AG10803 (cell line): ENCODE results near the gene C2CD3.
"Not testable (repeated sequence)": the region's sequence is repeated elsewhere in the genome, so short reads cannot be mapped to it uniquely, and the experiment has no call there.

ENCODE experiments used
- DNase-seq: peaks from one replicate; pipeline ENCODE4 v3.0.0; 2010; ENCODE audit warnings: low read depth
- H3K4me3 ChIP-seq: 2 replicates; pipeline ENCODE4 v1.5.1; 2011; ENCODE audit warnings: mild to moderate bottlenecking, low read length, control low read depth
- TF ChIP-seq, protein P1 (sequence below): conservative IDR thresholded peaks from 2 replicates; pipeline ENCODE4 v1.5.1; 2011; ENCODE audit warnings: mild to moderate bottlenecking, low read length, control low read depth, inconsistent platforms

Gene C2CD3

DNA sequence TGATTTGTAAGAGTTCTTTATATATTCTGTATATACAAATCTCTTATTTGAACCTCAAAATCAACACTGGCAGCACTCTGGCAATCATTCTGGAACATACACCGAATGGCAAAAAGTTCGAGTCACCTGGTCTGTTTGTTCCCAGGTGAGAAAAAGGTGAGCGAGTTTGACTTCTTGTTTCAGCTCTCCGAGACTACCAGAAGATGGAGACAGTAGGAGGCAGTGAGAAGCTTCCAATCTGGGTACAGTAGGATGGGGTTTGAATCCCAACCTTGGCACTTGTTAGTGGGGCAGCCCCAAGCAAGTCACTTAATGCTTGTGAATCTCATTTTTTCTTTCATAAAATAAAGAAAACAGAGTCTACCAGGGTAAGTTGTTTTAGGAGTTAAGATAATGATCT, 76.4 kb downstream of the C2CD3 start:
- no peak for DNase-seq
- TF ChIP-seq, protein P1, sequence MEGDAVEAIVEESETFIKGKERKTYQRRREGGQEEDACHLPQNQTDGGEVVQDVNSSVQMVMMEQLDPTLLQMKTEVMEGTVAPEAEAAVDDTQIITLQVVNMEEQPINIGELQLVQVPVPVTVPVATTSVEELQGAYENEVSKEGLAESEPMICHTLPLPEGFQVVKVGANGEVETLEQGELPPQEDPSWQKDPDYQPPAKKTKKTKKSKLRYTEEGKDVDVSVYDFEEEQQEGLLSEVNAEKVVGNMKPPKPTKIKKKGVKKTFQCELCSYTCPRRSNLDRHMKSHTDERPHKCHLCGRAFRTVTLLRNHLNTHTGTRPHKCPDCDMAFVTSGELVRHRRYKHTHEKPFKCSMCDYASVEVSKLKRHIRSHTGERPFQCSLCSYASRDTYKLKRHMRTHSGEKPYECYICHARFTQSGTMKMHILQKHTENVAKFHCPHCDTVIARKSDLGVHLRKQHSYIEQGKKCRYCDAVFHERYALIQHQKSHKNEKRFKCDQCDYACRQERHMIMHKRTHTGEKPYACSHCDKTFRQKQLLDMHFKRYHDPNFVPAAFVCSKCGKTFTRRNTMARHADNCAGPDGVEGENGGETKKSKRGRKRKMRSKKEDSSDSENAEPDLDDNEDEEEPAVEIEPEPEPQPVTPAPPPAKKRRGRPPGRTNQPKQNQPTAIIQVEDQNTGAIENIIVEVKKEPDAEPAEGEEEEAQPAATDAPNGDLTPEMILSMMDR = no peak
- no peak overlapping the region for H3K4me3 ChIP-seq

GRCh38 chr11:74092425-74092824, 78.4 kb downstream of the C2CD3 start:
- DNase-seq = no peak
- TF ChIP-seq, protein P1 = no peak
- no peak overlapping the region for H3K4me3 ChIP-seq

- TF ChIP-seq, protein P1 = no peak
- DNase-seq = no peak
- no peak overlapping the region for H3K4me3 ChIP-seq
Measured at GRCh38 chr11:74091549-74091948, 79.3 kb downstream of the C2CD3 start.

DNA sequence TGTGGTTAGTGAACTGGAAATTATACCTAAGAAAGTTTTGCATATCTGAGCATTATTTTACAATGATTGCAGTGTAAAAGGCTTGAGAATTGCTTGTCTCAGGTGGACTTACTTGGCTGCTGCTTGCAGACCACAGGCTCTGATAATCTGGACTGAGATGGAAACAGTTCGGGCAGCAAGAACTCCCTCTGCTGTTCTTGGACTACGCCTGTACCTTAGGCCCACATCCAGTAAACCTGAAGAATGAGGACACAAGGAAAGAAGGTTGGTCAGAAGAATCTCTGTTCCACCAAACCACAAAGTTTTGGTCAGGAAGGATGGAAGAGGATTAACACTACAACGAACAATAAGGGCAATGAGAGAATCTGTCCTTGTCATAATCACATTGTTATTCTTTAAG, 80.1 kb downstream of the C2CD3 start:
- TF ChIP-seq, protein P1 = peak; percentile 30
- H3K4me3 ChIP-seq = no peak overlapping the region
- no peak for DNase-seq

DNA sequence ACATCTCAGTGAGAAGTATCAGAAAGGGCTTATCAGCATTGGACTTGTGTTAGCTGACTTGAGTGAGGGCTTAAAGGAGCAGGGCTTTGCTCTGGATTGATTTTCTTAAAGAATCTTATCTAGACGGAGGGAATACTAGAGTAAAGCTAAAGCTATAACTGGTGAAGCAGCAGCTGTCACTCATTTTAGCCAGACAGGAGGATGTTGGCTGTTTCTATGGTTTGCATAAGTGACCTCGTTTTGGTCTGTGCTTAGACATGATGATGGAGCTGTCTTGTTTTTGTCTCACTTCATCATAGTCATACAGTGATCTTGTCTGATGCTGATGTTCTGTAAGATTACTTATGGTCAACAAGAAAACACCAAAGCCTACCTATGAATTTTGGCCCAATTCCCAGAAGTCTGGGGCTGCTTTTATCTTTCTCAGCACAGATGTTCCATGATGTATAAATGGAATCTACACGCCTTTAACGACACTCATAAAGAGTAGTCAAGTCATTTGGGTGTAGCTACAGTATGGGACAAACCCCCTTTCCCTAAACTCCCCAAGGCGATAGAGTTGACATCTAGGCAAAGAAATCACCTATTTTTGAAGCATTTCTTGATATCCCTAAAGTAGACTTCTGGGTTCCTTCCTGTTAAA, 84.4 kb downstream of the C2CD3 start:
- no peak overlapping the region for H3K4me3 ChIP-seq
- TF ChIP-seq, protein P1 = no peak
- DNase-seq = no peak

DNA sequence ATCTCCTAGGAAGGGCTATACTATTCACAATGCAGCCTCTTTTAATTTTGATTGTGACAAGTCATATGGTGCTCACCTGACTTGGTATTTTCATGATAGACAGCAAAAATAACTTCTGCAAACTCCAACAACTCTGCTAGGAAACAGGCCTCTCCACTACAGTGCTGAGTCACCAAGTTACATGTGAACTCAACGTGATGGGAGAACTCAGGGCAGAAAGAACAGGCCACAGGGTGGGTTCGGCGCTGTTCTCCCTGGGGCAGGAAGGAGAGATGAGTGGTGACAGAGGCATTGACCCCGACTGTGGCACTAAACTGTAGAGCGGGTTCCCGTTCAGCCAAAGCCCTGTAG, 85.3 kb downstream of the C2CD3 start:
- TF ChIP-seq, protein P1 = no peak
- no peak overlapping the region for H3K4me3 ChIP-seq
- no peak for DNase-seq

GRCh38 chr11:74084796-74085541, 85.8 kb downstream of the C2CD3 start:
- TF ChIP-seq, protein P1 = no peak
- peak; percentile 15 for DNase-seq
- no peak overlapping the region for H3K4me3 ChIP-seq

DNA sequence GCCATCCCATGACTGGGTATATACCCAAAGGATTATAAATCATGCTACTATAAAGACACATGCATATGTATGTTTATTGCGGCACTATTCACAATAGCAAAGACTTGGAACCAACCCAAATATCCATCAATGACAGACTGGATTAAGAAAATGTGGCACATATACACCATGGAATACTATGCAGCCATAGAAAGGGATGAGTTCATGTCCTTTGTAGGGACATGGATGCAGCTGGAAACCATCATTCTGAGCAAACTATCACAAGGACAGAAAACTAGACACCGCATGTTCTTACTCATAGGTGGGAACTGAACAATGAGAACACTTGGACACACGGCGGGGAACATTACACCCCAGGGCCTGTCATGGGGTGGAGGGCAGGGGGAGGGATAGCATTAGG, 86.9 kb downstream of the C2CD3 start:
- DNase-seq, H3K4me3 ChIP-seq: not testable (repeated sequence)
